Stimulated activated CD8-positive, alpha-beta memory T cell treated with anti-CD3 and anti-CD28 coated beads, Interleukin-7, amount 100 ng/mL, for 24 hours (primary cell): Measurements from ENCODE around the gene ALK.

Experiments
- DNase-seq: peaks from one replicate; pipeline ENCODE4 v3.0.0-alpha.2; 2020; ENCODE audit warnings: low read depth

The ALK gene

GRCh38 chr2:29921560-29921915, at the start of gene ALK:
Gene ALK, minus strand, starts transcription at chr2:29921586. Its CDS starts 927 bp downstream, at chr2:29920659.
- peak; percentile 28 for DNase-seq

- no peak for DNase-seq
These were observed 44.9 kb upstream of the ALK start for GRCh38 chr2:29966266-29966665.

DNA sequence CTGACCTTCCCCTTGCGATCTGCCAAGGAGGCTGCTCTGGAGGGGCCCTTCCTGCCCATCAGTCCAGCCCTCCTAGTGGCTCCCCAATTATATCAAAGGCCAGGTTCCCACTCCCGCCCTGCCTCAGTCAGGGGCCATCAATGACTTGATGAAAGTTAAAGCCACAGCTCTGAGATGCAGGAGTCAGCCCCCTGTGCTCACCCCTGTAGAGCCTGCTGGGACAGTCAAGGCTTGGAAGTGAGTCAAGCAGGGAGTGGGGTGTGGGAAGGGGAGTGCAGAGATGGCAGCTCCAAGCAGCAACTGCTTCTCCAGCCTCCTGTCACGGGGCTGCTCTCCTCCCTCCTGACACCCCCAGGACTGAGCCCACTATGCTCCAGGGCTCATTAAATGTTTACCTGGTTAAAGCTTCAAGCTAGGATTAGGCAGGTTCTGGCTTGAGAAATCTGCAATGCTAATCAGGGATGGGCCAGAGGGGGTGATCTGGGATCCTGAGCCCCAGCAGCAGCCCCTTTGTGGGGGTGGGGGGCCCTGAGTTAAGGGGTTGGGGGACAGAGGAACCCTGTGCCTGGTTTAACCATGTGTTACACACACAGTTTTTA, 42.7 kb upstream of the ALK start:
- DNase-seq, result no peak

DNA sequence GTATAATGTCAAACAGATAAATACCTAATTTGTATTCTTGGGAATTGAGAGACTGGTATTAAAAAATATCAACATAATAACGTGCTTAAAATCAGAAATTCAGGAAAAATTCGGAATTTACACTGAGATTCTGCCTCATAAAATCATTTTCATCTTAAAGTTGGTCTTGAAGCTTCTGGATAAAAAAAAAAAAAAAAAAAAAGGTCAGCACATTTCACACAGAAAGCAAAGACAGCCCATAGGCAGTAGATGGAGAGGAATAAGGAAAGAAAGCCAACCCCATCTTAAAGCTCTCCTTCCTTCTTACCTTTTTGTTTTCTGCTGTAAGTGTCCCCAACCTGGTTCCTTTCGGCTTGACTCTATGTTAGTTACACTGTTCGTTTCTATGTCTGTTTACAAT, 41.5 kb upstream of the ALK start:
- no peak for DNase-seq

GRCh38 chr2:29954316-29954715, 32.9 kb upstream of the ALK start:
- DNase-seq, result no peak

DNA sequence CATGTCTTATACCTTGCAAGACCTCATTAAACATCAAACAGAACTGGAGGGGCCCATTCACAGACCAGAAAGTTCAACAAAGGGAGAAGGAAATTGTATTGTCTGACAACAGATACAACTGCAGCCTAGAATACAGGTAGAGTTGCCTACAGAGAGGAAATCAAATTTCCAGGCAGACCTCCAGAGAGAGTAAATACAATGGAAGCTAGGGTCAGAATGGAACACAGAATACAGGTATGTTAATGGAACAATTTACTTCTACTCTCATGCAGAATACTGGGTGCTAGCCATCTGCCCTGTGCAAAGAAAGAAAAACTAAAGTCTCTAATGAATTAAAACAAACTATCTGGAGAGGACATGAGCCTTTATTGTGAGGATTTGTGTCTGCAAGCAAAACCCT, 31.6 kb upstream of the ALK start:
- no peak for DNase-seq

GRCh38 chr2:29951576-29951975, 30.2 kb upstream of the ALK start:
- no peak for DNase-seq

GRCh38 chr2:29950481-29950880, 29.1 kb upstream of the ALK start:
- DNase-seq, result no peak

DNA sequence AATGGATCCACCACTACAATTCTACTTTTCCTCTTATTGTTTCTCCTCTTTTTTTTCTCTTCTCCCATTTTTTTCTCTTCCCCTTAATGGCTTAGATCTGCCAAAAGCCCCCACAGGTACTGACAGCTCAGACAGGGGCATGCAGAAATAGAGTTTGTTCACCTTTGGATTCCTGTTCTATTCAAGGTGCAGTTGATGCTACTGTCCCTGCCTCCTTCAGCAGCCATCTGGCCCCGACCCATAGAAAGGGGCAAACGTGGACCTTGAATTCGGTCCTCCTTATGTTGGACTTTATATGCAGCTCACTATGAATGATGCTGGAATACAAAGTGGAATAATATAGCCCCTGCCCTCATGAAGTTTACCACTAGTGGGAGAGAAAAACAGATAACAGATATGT, 27.7 kb upstream of the ALK start:
- no peak for DNase-seq

DNA sequence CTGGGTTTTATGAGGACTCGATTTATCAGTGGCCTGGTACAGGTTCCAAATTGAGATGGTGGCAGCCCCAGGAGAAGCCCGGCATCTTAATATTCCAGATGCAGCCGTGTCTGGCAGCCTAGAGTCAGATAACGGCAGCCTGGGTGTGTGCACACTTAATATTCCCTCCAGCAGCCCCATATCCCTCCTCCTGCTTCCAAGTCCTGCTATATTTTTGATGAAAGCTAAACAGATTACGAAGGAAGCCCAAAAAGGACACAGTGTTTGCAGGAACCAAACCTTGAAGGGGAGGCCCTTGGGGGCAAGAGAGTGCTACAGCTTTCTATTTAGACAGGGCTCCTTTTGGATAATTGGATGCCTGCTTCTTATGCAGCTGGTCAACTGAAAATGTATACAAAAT, 25.1 kb upstream of the ALK start:
- DNase-seq, result no peak

DNA sequence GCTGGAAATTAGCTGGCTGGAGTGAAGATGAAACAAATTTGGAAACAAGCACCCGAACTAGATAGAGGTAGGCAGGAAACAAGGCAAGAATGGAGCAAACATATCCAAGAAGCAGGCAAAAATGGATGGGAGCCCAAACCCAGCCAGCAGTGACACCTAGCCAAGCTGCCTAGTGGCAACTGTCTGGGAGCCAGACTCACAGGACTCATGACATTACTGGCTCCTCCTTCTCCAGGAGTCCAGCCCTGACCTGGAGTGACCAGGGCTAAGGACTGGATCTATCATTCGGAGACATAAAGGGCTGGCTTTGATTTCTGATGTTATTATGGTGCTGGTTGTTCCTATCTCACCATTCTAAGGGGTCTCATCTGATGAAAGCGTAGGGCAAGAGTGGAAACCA, 21.3 kb upstream of the ALK start:
- no peak for DNase-seq

GRCh38 chr2:29940706-29941105, 19.3 kb upstream of the ALK start:
- no peak for DNase-seq

GRCh38 chr2:29936020-29936419, 14.6 kb upstream of the ALK start:
- DNase-seq, result no peak

GRCh38 chr2:29931818-29932217, 10.4 kb upstream of the ALK start:
- no peak for DNase-seq

GRCh38 chr2:29923110-29923721, 1.8 kb upstream of the ALK start:
- no peak for DNase-seq

DNA sequence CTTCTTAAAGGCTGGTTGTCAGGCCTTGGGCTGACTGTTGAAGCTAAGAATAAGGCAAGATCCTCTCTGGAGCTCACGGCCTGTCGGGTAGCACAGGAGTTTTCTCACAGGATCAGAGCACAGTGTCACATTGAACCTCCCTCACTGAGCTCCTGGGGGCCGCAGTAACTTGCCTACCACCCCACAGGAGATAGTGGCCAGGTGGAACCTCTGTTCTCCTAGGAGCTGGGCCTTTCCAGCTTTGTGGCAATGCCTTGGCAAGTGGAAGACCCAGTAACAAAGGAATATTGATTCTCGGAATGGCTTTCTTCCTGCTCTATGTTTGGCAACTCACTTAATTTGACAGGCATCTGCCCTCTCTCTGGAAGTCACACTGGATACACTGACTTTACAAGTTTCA, 1.2 kb upstream of the ALK start:
- DNase-seq, result no peak

DNA sequence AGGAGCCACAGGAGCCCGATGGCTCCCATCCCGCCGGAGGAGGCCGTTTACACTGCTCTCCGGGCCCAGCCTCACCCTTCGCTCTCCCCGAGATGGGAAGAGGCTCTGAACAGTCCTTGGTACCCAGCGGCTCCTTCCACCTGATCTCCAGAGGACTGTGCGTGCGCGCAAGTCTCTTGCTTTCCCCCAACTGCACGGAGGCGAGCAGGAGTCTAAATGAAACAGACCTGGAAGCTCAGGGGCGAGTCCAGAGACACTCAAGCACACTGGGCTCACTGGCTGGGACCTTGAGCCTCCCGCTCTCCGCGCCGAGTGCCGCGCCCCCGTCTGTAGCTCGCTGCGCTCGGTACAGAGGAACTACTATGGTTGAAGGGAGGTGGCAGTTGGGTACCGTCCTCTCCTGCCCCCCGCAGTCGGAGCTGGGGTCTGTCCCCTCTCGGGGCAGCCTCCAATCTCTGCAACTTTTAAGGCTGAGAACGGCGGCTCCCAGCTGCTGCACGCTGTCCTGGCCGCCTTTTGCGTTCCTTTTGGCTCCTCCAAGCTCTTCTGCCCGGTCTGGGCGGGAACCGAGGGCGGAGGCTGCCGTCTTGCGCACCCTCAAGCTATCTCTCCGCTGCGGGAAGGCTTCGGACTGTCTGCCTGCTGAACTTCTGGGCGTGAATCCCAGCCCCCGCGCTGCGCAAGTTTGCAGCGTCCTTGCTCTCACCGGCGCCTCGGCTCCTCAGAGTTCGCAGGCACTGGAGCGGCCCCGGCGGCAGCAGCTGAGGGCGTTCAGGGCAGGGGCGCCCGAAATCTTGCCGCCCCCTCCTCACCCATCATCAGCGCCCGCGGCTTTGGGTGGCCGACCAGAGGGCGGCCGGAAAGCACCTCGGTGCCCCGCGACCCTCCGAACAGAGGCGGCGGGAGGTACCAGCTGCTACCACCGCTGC, 491 bp downstream of the ALK start:
- DNase-seq, result no peak

DNA sequence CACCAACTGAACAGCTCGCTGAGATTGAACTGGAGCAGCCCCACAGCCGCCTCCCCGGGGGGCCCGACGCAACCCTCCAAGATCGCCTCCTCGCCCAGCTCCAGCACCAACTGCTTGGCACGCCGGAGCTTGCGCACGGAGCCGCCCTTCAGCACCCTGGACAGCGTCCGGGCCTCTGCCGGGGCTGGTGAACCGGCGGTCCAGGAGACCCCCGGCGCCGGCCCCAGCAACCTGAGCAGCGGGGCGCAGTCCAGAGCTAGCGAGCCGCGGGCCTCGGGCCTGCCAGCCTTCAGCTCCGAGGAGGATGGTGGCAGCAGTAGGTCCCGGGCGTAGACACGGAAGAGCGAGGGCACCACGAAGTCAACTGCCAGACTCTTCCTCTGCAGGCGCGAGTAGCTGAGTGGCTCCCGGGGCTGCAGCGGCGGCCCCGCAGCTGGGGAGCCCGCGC, 1.2 kb downstream of the ALK start:
- no peak for DNase-seq

- no peak for DNase-seq
These were observed 2.4 kb downstream of the ALK start for GRCh38 chr2:29918941-29919340.

DNA sequence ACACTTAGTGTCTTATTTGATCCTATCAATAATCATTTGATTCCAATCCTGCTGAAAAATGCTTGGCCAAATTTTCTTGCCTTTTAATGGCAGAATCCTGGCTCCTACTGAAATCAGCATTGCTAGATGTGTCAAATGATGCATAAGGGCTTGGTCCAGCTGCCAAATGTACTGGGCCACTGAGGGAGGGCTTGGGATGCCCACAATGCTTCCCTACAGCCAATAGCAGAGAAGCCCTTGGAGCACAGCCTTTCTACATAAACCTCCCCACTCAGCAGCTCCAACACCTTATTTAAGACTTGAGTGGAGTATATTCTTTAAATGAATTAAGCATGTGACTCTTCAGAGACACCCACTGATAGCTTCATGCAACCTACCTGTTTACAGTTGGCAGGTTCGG, 3.6 kb downstream of the ALK start:
- DNase-seq, result no peak

GRCh38 chr2:29916571-29916970, 4.8 kb downstream of the ALK start:
- no peak for DNase-seq

GRCh38 chr2:29910960-29911359, 10.4 kb downstream of the ALK start:
- DNase-seq, result no peak

- no peak for DNase-seq
These were observed 10.9 kb downstream of the ALK start for GRCh38 chr2:29910465-29910864.
